PC-9 (cell line): ENCODE results near the gene MACROD2.

Experiments
- CTCF ChIP-seq: fragments of 200-600 bp; sonication (generic); conservative IDR thresholded peaks from 2 replicates; pipeline ENCODE4 v1.6.1; 2017; ENCODE audit warnings: mixed run types, antibody characterized with exemption, mild to moderate bottlenecking, moderate library complexity
- EZH2 ChIP-seq: fragments of 200-600 bp; sonication (generic); IDR thresholded peaks from 2 replicates; pipeline ENCODE4 v1.8.0; 2017; ENCODE audit warnings: antibody characterized with exemption, low read depth

DNA sequence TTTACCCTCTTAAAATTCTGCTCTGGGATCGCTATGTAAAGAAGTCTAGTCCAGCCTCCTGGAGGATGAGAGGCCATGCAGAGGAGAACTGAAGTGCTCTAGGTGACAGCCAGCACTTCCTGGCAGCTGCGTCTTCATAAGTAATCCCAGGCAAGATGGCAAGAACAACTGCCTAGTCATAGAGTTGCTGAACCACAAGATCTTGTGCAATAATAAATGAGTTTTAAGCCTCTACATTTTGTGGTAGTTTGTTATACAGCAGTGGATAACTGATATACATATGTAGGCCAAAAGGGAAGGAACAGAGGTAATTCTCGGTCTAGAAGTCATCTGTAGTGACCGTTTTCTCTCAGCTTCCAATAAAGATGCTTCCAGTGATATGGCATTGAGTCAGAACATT, 445.9 kb downstream of the MACROD2 start:
- no peak for TF ChIP-seq CTCF
- TF ChIP-seq EZH2 = no peak
